ENCODE data around the gene ROCK2.

DNA sequence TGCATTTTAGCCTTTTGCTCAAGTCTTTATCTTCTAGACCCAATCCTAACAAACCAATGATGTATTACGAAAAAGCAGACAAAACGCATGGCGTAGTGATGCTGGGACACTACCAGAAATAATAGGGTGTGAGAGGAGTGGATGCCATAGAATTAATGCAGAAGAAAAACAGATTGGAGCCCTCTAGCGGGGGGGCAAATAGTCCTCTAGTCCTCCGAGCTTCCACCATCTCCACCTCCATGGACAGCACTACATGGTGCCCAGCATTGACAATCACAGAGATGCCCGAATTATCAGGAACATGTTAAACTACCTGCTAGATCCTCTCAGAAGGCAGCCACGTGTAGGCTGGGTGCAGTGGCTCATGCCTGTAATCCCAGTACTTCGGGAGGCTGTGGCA lies 15.4 kb upstream of the ROCK2 start:
- no peak for TF ChIP-seq EP300 (IDR thresholded peaks at IDR 0.05)
- no peak for TF ChIP-seq CTCF (IDR thresholded peaks at IDR 0.05)
- TF ChIP-seq POLR2A (IDR thresholded peaks at IDR 0.05), result no peak
